Small intestine (tissue), 7 donors: ENCODE results near the gene IRF9. TPM values are rescaled to one million over a fixed set of nuclear protein-coding genes. Genes with fewer than 3 reads are reported as not detected.

Source experiments
- DNase-seq, 2 donors: peaks; one replicate each; pipeline versions ENCODE4 v3.0.0 to v3.0.0-alpha.2; 2013
- FAIRE-seq: peaks from 2 replicates; lab custom pipeline; 2012; peaks lifted over from hg19 to GRCh38; lab: Jason Lieb, UNC
- H3K27ac ChIP-seq, 3 donors: one replicate each; pipeline ENCODE4 v1.5.1; 2013; ENCODE audit warnings: low read length in 2 of 3, mild to moderate bottlenecking in 2 of 3, control low read depth in 1 of 3, inconsistent platforms in 1 of 3, low read depth in 1 of 3, moderate library complexity in 1 of 3
- H3K27me3 ChIP-seq, 3 donors: one replicate each; pipeline ENCODE4 v1.6.1; 2013; ENCODE audit warnings: low read length in 3 of 3, inconsistent platforms in 1 of 3; ENCODE audit not compliant: control insufficient read depth in 3 of 3, insufficient read depth in 3 of 3
- H3K36me3 ChIP-seq, 3 donors: one replicate each; pipeline ENCODE4 v1.6.1; 2013; ENCODE audit warnings: low read length in 3 of 3, inconsistent platforms in 1 of 3, low read depth in 1 of 3, mild to moderate bottlenecking in 1 of 3, moderate library complexity in 1 of 3; ENCODE audit not compliant: control insufficient read depth in 3 of 3, insufficient read depth in 2 of 3
- H3K4me1 ChIP-seq, 3 donors: one replicate each; pipeline ENCODE4 v1.6.1; 2013; ENCODE audit warnings: low read length in 2 of 3, inconsistent platforms in 1 of 3, low read depth in 1 of 3, mild to moderate bottlenecking in 1 of 3, moderate library complexity in 1 of 3; ENCODE audit not compliant: control insufficient read depth in 3 of 3, insufficient read depth in 2 of 3
- H3K4me3 ChIP-seq, 3 donors: one replicate each; pipeline ENCODE4 v1.5.1; 2013; ENCODE audit warnings: low read length in 3 of 3, control low read depth in 1 of 3, inconsistent platforms in 1 of 3, low read depth in 1 of 3, mild to moderate bottlenecking in 1 of 3, moderate library complexity in 1 of 3
- H3K9me3 ChIP-seq, 2 donors: one replicate each; pipeline ENCODE4 v1.6.1; 2013; ENCODE audit warnings: low read depth in 1 of 2, low read length in 1 of 2; ENCODE audit not compliant: control insufficient read depth in 2 of 2, insufficient read depth in 1 of 2
- WGBS, 3 donors: extraction: QIAGEN DNeasy Blood & Tissue Kit; methylation state at CpG; one replicate each; pipeline ENCODE4 v1.1.7; 2013; 5-methylcytosine and 5-hydroxymethylcytosine counted together
- polyA plus RNA-seq, 4 donors: library from polyadenylated mRNA; stranded (reverse) in 3 of 4; unstranded in 1 of 4; fragments of 200-250 nt in 3 of 4; fragments of 120-200 nt in 1 of 4; gene quantifications; one replicate each; pipeline versions ENCODE4 v1.2.1 to v1.2.3, GENCODE V29; 2013
- donor health status: healthy with polysubstance abuse.
- donor health status: control.
- donor health status: control.
- donor health status: Bipolar disorder and iron deficiency.
- donor health status: healthy.

IRF9 gene
- polyA plus RNA-seq, 4 donors: 36.9 to 90.9 (median 63.3) TPM

- 82 to 91% (median 86%) methylated on average over 11 of the region's 11 CpGs for whole genome bisulfite sequencing, 3 donors
- DNase-seq (no peak), FAIRE-seq (no peak)
- Histone ChIP-seq H3K27me3 (no peaks in the 10 kb centered on the region), H3K9me3 (no peaks in the 10 kb centered on the region), H3K4me3 (no peak overlapping the region), H3K4me1 (peaks cover 0 to 15% (median 6%) of the 10 kb centered on the region in 3 donors), H3K27ac (peak overlapping the region; percentile 39 to 99 (median 97)), H3K36me3 (peaks cover 20 to 76% (median 32%) of the 10 kb centered on the region in 3 donors)
Measured at GRCh38 chr14:24159777-24160498, 1.1 kb upstream of the IRF9 start.

- WGBS, 3 donors: 93 to 98% (median 95%) methylated on average over 4 of the region's 4 CpGs
- Histone ChIP-seq H3K36me3 (peaks cover 16 to 76% (median 29%) of the 10 kb centered on the region in 3 donors), H3K4me1 (peaks cover 0 to 15% (median 6%) of the 10 kb centered on the region in 3 donors)
Measured at GRCh38 chr14:24160499-24160849, 591 bp upstream of the IRF9 start.

GRCh38 chr14:24162093-24162492, 1.0 kb downstream of the IRF9 start:
- H3K36me3 ChIP-seq: peaks cover 19 to 79% (median 33%) of the 10 kb centered on the region in 3 donors
- DNase-seq (no peak), FAIRE-seq (no peak)
- H3K27ac ChIP-seq: peak overlapping the region in 2 of 3 donors; percentile 97 to 99
- 21 to 27% (median 23%) methylated on average over 8 of the region's 8 CpGs for WGBS, 3 donors
- peaks cover 0 to 15% (median 6%) of the 10 kb centered on the region in 3 donors for H3K4me1 ChIP-seq
- H3K27me3 ChIP-seq: no peaks in the 10 kb centered on the region
- no peaks in the 10 kb centered on the region for H3K9me3 ChIP-seq
- peak overlapping the region; percentile 67 to 86 (median 74) for H3K4me3 ChIP-seq

More at GRCh38 chr14:24160499-24160849, 591 bp upstream of the IRF9 start:
- Histone ChIP-seq H3K4me3 (no peak overlapping the region), H3K9me3 (no peaks in the 10 kb centered on the region), H3K27ac (peak overlapping the region; percentile 39 to 99 (median 97)), H3K27me3 (no peaks in the 10 kb centered on the region)
- DNase-seq: no peak
- FAIRE-seq: no peak

GRCh38 chr14:24164518-24164991, 3.5 kb downstream of the IRF9 start:
- WGBS, 3 donors: 80 to 89% (median 86%) methylated on average over 14 of the region's 14 CpGs
- Histone ChIP-seq H3K4me3 (no peak overlapping the region), H3K36me3 (peaks cover 17 to 76% (median 25%) of the 10 kb centered on the region in 3 donors), H3K27me3 (no peaks in the 10 kb centered on the region), H3K9me3 (no peaks in the 10 kb centered on the region), H3K4me1 (peaks cover 0 to 15% (median 6%) of the 10 kb centered on the region in 3 donors), H3K27ac (no peak overlapping the region)
- FAIRE-seq: no peak
- no peak for DNase-seq

GRCh38 chr14:24165785-24166184, 4.7 kb downstream of the IRF9 start:
- Histone ChIP-seq H3K4me3 (no peak overlapping the region), H3K27me3 (no peaks in the 10 kb centered on the region), H3K9me3 (no peaks in the 10 kb centered on the region), H3K27ac (no peak overlapping the region), H3K4me1 (peaks cover 0 to 8% (median 6%) of the 10 kb centered on the region in 3 donors), H3K36me3 (peaks cover 17 to 66% (median 23%) of the 10 kb centered on the region in 3 donors)
- FAIRE-seq: no peak
- DNase-seq: no peak
- 92 to 96% (median 94%) methylated on average over 5 of the region's 5 CpGs for WGBS, 3 donors

- no peak overlapping the region for H3K27ac ChIP-seq
- no peaks in the 10 kb centered on the region for H3K9me3 ChIP-seq
- no peak overlapping the region for H3K4me3 ChIP-seq
- WGBS, 3 donors: 85 to 93% (median 86%) methylated on average over 3 of the region's 3 CpGs
- FAIRE-seq: no peak
- H3K4me1 ChIP-seq: peaks cover 0 to 10% (median 6%) of the 10 kb centered on the region in 3 donors
- no peaks in the 10 kb centered on the region for H3K27me3 ChIP-seq
- H3K36me3 ChIP-seq: peaks cover 17 to 60% (median 23%) of the 10 kb centered on the region in 3 donors
- no peak for DNase-seq
Measured at GRCh38 chr14:24167469-24168114, 6.5 kb downstream of the IRF9 start.

GRCh38 chr14:24171422-24172260, 10.6 kb downstream of the IRF9 start, which contains the start of gene REC8:
Gene REC8, plus strand, starts transcription at chr14:24172080. Its CDS starts 473 bp downstream, at chr14:24172553.
- H3K4me1 ChIP-seq: peaks cover 0 to 29% (median 0%) of the 10 kb centered on the region in 3 donors
- no peaks in the 10 kb centered on the region for H3K27me3 ChIP-seq
- H3K4me3 ChIP-seq: peak within 1 kb of the TSS in 2 of 3 donors; percentile 18 to 71
- H3K27ac ChIP-seq: peak within 1 kb of the TSS in 2 of 3 donors; percentile 67 to 78
- 6 to 52% (median 34%) methylated on average over 62 to 63 of the region's 63 CpGs for WGBS, 3 donors
- DNase-seq: peak; percentile 66 to 98
- no peak for FAIRE-seq
- peaks cover 3 to 58% (median 6%) of the 10 kb centered on the region in 3 donors for H3K36me3 ChIP-seq
- no peaks in the 10 kb centered on the region for H3K9me3 ChIP-seq
